ENCODE results near the gene CDKAL1.

GRCh38 chr6:20791944-20792343 lies 257.7 kb downstream of the CDKAL1 start:
- no peak for TF ChIP-seq EP300 (IDR thresholded peaks at IDR 0.05; ENCODE audit: borderline replicate concordance in 1 of 2, control insufficient read depth in 1 of 2, low read depth in 2 of 2, low read length in 2 of 2)
- TF ChIP-seq, protein P1, sequence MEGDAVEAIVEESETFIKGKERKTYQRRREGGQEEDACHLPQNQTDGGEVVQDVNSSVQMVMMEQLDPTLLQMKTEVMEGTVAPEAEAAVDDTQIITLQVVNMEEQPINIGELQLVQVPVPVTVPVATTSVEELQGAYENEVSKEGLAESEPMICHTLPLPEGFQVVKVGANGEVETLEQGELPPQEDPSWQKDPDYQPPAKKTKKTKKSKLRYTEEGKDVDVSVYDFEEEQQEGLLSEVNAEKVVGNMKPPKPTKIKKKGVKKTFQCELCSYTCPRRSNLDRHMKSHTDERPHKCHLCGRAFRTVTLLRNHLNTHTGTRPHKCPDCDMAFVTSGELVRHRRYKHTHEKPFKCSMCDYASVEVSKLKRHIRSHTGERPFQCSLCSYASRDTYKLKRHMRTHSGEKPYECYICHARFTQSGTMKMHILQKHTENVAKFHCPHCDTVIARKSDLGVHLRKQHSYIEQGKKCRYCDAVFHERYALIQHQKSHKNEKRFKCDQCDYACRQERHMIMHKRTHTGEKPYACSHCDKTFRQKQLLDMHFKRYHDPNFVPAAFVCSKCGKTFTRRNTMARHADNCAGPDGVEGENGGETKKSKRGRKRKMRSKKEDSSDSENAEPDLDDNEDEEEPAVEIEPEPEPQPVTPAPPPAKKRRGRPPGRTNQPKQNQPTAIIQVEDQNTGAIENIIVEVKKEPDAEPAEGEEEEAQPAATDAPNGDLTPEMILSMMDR (IDR thresholded peaks at IDR 0.05 in 2 of 3, conservative IDR thresholded peaks at IDR 0.05 in 1 of 3; ENCODE audit: control insufficient read depth in 2 of 3, extremely low read depth in 1 of 3, insufficient read depth in 1 of 3, low read depth in 3 of 3, low read length in 3 of 3) = no peak
- TF ChIP-seq BHLHE40 (IDR thresholded peaks at IDR 0.05; ENCODE audit: borderline replicate concordance in 1 of 2, low read depth in 2 of 2, low read length in 1 of 2) = no peak
- TF ChIP-seq ATF2 (IDR thresholded peaks at IDR 0.05; ENCODE audit: low read length) = no peak
- TF ChIP-seq, protein P2, sequence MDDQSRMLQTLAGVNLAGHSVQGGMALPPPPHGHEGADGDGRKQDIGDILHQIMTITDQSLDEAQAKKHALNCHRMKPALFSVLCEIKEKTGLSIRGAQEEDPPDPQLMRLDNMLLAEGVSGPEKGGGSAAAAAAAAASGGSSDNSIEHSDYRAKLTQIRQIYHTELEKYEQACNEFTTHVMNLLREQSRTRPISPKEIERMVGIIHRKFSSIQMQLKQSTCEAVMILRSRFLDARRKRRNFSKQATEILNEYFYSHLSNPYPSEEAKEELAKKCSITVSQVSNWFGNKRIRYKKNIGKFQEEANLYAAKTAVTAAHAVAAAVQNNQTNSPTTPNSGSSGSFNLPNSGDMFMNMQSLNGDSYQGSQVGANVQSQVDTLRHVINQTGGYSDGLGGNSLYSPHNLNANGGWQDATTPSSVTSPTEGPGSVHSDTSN (IDR thresholded peaks at IDR 0.05; ENCODE audit: insufficient replicate concordance, low read depth, low read length) = no peak
- no peak for TF ChIP-seq SMAD1 (IDR thresholded peaks at IDR 0.05; ENCODE audit: low read depth, partially characterized antibody)
- no peak for TF ChIP-seq BCL3 (IDR thresholded peaks at IDR 0.05; ENCODE audit: borderline replicate concordance, insufficient read depth, low read depth, low read length, poor library complexity, severe bottlenecking)
- no peak for TF ChIP-seq WRNIP1 (IDR thresholded peaks at IDR 0.05; ENCODE audit: borderline replicate concordance, low read depth, low read length)
- no peak for TF ChIP-seq HDAC2 (IDR thresholded peaks at IDR 0.05)
- no peak for TF ChIP-seq SMC3 (IDR thresholded peaks at IDR 0.05; ENCODE audit: borderline replicate concordance, low read length)
